Measurements from ENCODE around the gene SEMA3C.

- TF ChIP-seq FOS (IDR thresholded peaks at IDR 0.05; ENCODE audit: borderline replicate concordance, insufficient read depth, low read length) = no peak
- no peak for TF ChIP-seq POLR2A (IDR thresholded peaks at IDR 0.05; ENCODE audit: low read depth, low read length)
Measured at GRCh38 chr7:80824253-80824652, 94.6 kb downstream of the SEMA3C start.
